Endothelial cell of umbilical vein (primary cell): ENCODE results near the gene HNRNPDL. TPM values are rescaled to one million over a fixed set of nuclear protein-coding genes. Genes with fewer than 3 reads are reported as not detected.
"Not testable (repeated sequence)": the region's sequence is repeated elsewhere in the genome, so short reads cannot be mapped to it uniquely, and the experiment has no call there.

Source experiments
- BruUV-seq: library from RNA; stranded (reverse); fragments of 400-500 nt; replicated peaks from 2 replicates; lab custom pipeline; 2021; lab: Mats Ljungman, UMichigan
- CTCF ChIA-PET: fragments of 300-600, 350-600 bp; sonication (Branson Sonifier 250); formaldehyde crosslinking; loops from one replicate; lab custom pipeline; 2021; ENCODE audit warnings: antibody characterized with exemption, inconsistent platforms; lab: Charles Lee
- POLR2A ChIA-PET: fragments of 300-600, 350-600 bp; sonication (Branson Sonifier 250); formaldehyde crosslinking; loops from one replicate; lab custom pipeline; 2021; ENCODE audit warnings: antibody characterized with exemption, inconsistent platforms; lab: Charles Lee
- DNase-seq: peaks from one replicate; pipeline ENCODE4 v3.0.0-alpha.2; 2011; ENCODE audit warnings: low read depth, low spot score
- FAIRE-seq: peaks from 2 replicates; lab custom pipeline; 2011; peaks lifted over from hg19 to GRCh38; lab: Jason Lieb, UNC
- H2AFZ ChIP-seq: 2 replicates; pipeline ENCODE4 v1.6.0; 2012; ENCODE audit warnings: low read depth, low read length, control low read depth, inconsistent platforms
- H3K27ac ChIP-seq: 2 replicates; pipeline ENCODE4 v1.5.1; 2011; ENCODE audit warnings: low read depth, mild to moderate bottlenecking, control low read depth, low read length, moderate library complexity; ENCODE audit not compliant: insufficient read depth
- H3K27me3 ChIP-seq, 2 experiments: 2 replicates each; pipeline versions ENCODE4 v1.6.0 to v1.6.1; 2011; ENCODE audit warnings: low read length in 2 of 2, mixed read lengths in 1 of 2; ENCODE audit not compliant: control insufficient read depth in 2 of 2, insufficient read depth in 2 of 2
- H3K36me3 ChIP-seq, 2 experiments: 2 replicates in 1 of 2; 3 replicates in 1 of 2; pipeline ENCODE4 v1.5.1; 2011; ENCODE audit warnings: low read length in 2 of 2, mild to moderate bottlenecking in 1 of 2, moderate library complexity in 1 of 2; ENCODE audit not compliant: control insufficient read depth in 2 of 2, insufficient read depth in 2 of 2; ENCODE audit errors: extremely low read depth in 1 of 2
- H3K4me1 ChIP-seq: 3 replicates; pipeline ENCODE4 v1.5.1; 2011; ENCODE audit warnings: mild to moderate bottlenecking, low read length; ENCODE audit not compliant: control insufficient read depth, insufficient read depth; ENCODE audit errors: extremely low read depth
- H3K4me2 ChIP-seq: 2 replicates; pipeline ENCODE4 v1.6.1; 2011; ENCODE audit warnings: low read length, control low read depth, mixed read lengths; ENCODE audit not compliant: insufficient read depth
- H3K4me3 ChIP-seq, 3 experiments: fragments of 200-600 bp in 1 of 3; sonication (generic), shearing (Covaris generic) in 1 of 3; replicated peaks in 1 of 3; 2 replicates each; pipeline ENCODE4 v1.5.1; 2011 to 2016; ENCODE audit warnings: control low read depth in 3 of 3, low read length in 3 of 3, mild to moderate bottlenecking in 2 of 3, inconsistent platforms in 1 of 3, low read depth in 1 of 3, moderate library complexity in 1 of 3; ENCODE audit not compliant: insufficient read depth in 1 of 3
- H3K79me2 ChIP-seq: 2 replicates; pipeline ENCODE4 v1.6.0; 2012; ENCODE audit warnings: low read length, inconsistent platforms; ENCODE audit not compliant: control insufficient read depth, insufficient read depth
- H3K9ac ChIP-seq: replicated peaks from 2 replicates; pipeline ENCODE3; 2011; ENCODE audit warnings: low read length, control low read depth; ENCODE audit not compliant: insufficient read depth; ENCODE audit errors: extremely low read depth
- H3K9me1 ChIP-seq: replicated peaks from 3 replicates; pipeline ENCODE4 v1.6.0; 2011; ENCODE audit warnings: mild to moderate bottlenecking, low read length; ENCODE audit not compliant: control insufficient read depth, insufficient read depth; ENCODE audit errors: extremely low read depth
- H3K9me3 ChIP-seq: replicated peaks from 2 replicates; pipeline ENCODE4 v1.5.1; 2012; ENCODE audit warnings: low read length, inconsistent platforms; ENCODE audit not compliant: control insufficient read depth, insufficient read depth
- H4K20me1 ChIP-seq: replicated peaks from 2 replicates; pipeline ENCODE3; 2011; ENCODE audit warnings: mild to moderate bottlenecking, low read length; ENCODE audit not compliant: control insufficient read depth, insufficient read depth; ENCODE audit errors: extremely low read depth
- FOS ChIP-seq: IDR thresholded peaks from 2 replicates; pipeline ENCODE4 v1.6.1; 2011; ENCODE audit warnings: mild to moderate bottlenecking, low read length, moderate library complexity, borderline replicate concordance; ENCODE audit not compliant: insufficient read depth
- GATA2 ChIP-seq: IDR thresholded peaks from 2 replicates; pipeline ENCODE4 v1.7.0; 2011; ENCODE audit warnings: low read depth, mild to moderate bottlenecking, moderate library complexity, mixed read lengths, low read length; ENCODE audit not compliant: insufficient read length, insufficient read depth
- MYC ChIP-seq: IDR thresholded peaks from one replicate; pipeline ENCODE4 v1.6.1; 2011; ENCODE audit warnings: mild to moderate bottlenecking, low read depth, low read length
- dilution Hi-C: fragments of 300-500 bp; cut with MboI; formaldehyde crosslinking; loops from one replicate; pipeline ENCODE4 v1.15.0; 2019; ENCODE audit warnings: low sequenced_read_pairs; ENCODE audit not compliant: extremely low pct_ligation_motif_present
- intact Hi-C: fragments of 100-400 bp; cut with micrococcal nuclease; formaldehyde crosslinking; loops from one replicate; pipeline ENCODE4 v1.10.0; 2022
- polyA plus RNA-seq, 4 experiments: library from polyadenylated mRNA; depleted of rRNA in 3 of 4; stranded (reverse) in 3 of 4; unstranded in 1 of 4; fragments of >200 nt; gene quantifications; 2 replicates each; pipeline versions ENCODE4 v1.2.1 to v1.2.3, GENCODE V29; 2011 to 2012; ENCODE audit warnings: missing spikeins in 1 of 4
- total RNA-seq: library from RNA; stranded (reverse); gene quantifications from 2 replicates; pipeline ENCODE4 v1.2.3, GENCODE V29; 2021

The HNRNPDL gene
- total and polyA plus RNA-seq, 2 donors (not counting 3 experiments of a cell fraction or from before 2014, with no cell fraction given), result 160 to 292 TPM

DNA sequence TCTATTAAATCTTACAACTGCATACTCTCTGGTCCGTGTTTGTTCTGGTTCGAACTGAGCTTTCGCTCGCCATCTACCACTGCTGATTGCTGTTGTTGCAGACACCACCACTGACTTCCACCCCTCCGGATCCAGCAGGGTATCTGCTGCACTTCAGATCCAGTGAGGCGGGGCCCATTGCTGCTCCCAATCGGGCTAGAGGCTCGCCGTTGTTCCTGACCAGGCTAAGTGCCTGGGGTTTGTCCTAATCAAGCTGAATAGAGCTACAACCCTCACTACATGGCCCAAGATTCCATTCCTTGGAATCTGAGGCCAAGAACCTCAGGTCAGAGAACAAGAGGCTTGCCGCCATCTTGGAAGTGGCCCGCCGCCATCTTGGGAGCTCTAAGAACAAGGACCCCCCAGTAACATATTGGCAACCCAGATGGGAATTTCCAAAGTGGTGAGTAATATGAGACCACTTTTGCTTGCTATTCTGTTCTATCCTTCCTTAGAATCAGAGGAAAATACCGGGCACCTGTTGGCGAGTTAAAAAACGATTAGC lies 43.4 kb upstream of the HNRNPDL start:
- no peaks in the 10 kb centered on the region for H3K36me3 ChIP-seq
- H3K9me1 ChIP-seq, result no peaks in the 10 kb centered on the region
- dilution Hi-C loops, result no loop called here
- no peak overlapping the region for H2AFZ ChIP-seq
- DNase-seq, result no peak
- intact Hi-C loops, result no loop called here
- H3K27me3 ChIP-seq, result no peaks in the 10 kb centered on the region
- ChIA-PET POLR2A (no interaction called here), CTCF (interaction anchor here (1.9 to 17.0 kb wide), 2 partner anchors 11 to 266 kb away, joined by 10 to 500 read pairs; no protein-coding TSS in a partner anchor)
- H3K4me1 ChIP-seq, result no peaks in the 10 kb centered on the region
- H3K27ac ChIP-seq, result no peak overlapping the region
- H3K4me3 ChIP-seq, result no peak overlapping the region
- no peaks in the 10 kb centered on the region for H3K9me3 ChIP-seq
- no peak for FAIRE-seq
- BruUV-seq, result no TSS peak
- no peak overlapping the region for H3K9ac ChIP-seq
- no peaks in the 10 kb centered on the region for H3K79me2 ChIP-seq
- no peaks in the 10 kb centered on the region for H4K20me1 ChIP-seq
- H3K4me2 ChIP-seq, result no peak overlapping the region
- TF ChIP-seq MYC (no peak), GATA2 (no peak), FOS (no peak)

DNA sequence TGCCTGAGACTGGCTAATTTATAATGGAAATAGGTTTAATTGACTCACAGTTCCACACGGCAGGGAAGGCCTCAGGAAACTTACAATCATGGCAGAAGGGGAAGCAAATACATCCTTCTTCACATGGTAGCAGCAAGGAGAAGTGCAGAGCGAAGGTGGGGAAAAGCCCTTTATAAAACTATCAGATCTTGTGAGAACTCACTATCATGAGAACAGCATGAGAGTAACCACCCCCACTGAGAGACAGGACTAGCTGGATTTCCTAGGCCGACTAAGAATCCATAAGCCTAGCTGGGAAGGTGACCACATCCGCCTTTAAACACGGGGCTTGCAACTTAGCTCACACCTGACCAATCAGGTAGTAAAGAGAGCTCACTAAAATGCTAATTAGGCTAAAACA lies 42.8 kb upstream of the HNRNPDL start:
- intact Hi-C loops, H3K4me3 ChIP-seq, H3K27me3 ChIP-seq, H4K20me1 ChIP-seq, H2AFZ ChIP-seq, BruUV-seq, H3K9me3 ChIP-seq, H3K27ac ChIP-seq, H3K79me2 ChIP-seq, H3K9ac ChIP-seq, DNase-seq, H3K36me3 ChIP-seq, H3K4me2 ChIP-seq, FAIRE-seq, H3K4me1 ChIP-seq, dilution Hi-C loops, POLR2A ChIA-PET, H3K9me1 ChIP-seq: not testable (repeated sequence)
- CTCF ChIA-PET, result interaction anchor here (1.9 to 17.0 kb wide), 2 partner anchors 11 to 267 kb away, joined by 10 to 500 read pairs; no protein-coding TSS in a partner anchor
